ENCODE data around the gene SMC1B. TPM values are rescaled to one million over a fixed set of nuclear protein-coding genes. Genes with fewer than 3 reads are reported as not detected.

SMC1B gene, protein sequence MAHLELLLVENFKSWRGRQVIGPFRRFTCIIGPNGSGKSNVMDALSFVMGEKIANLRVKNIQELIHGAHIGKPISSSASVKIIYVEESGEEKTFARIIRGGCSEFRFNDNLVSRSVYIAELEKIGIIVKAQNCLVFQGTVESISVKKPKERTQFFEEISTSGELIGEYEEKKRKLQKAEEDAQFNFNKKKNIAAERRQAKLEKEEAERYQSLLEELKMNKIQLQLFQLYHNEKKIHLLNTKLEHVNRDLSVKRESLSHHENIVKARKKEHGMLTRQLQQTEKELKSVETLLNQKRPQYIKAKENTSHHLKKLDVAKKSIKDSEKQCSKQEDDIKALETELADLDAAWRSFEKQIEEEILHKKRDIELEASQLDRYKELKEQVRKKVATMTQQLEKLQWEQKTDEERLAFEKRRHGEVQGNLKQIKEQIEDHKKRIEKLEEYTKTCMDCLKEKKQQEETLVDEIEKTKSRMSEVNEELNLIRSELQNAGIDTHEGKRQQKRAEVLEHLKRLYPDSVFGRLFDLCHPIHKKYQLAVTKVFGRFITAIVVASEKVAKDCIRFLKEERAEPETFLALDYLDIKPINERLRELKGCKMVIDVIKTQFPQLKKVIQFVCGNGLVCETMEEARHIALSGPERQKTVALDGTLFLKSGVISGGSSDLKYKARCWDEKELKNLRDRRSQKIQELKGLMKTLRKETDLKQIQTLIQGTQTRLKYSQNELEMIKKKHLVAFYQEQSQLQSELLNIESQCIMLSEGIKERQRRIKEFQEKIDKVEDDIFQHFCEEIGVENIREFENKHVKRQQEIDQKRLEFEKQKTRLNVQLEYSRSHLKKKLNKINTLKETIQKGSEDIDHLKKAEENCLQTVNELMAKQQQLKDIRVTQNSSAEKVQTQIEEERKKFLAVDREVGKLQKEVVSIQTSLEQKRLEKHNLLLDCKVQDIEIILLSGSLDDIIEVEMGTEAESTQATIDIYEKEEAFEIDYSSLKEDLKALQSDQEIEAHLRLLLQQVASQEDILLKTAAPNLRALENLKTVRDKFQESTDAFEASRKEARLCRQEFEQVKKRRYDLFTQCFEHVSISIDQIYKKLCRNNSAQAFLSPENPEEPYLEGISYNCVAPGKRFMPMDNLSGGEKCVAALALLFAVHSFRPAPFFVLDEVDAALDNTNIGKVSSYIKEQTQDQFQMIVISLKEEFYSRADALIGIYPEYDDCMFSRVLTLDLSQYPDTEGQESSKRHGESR
- total RNA-seq (under 1 TPM in 1 of 7 donors, not detected in 6; 0.10 TPM), polyA plus RNA-seq (under 1 TPM in 2 of 3 donors, not detected in 1; 0.06 to 0.12 TPM)
- long read RNA-seq, donor 1, result 0 reads
- long read RNA-seq, donor 2, result 0 reads

DNA sequence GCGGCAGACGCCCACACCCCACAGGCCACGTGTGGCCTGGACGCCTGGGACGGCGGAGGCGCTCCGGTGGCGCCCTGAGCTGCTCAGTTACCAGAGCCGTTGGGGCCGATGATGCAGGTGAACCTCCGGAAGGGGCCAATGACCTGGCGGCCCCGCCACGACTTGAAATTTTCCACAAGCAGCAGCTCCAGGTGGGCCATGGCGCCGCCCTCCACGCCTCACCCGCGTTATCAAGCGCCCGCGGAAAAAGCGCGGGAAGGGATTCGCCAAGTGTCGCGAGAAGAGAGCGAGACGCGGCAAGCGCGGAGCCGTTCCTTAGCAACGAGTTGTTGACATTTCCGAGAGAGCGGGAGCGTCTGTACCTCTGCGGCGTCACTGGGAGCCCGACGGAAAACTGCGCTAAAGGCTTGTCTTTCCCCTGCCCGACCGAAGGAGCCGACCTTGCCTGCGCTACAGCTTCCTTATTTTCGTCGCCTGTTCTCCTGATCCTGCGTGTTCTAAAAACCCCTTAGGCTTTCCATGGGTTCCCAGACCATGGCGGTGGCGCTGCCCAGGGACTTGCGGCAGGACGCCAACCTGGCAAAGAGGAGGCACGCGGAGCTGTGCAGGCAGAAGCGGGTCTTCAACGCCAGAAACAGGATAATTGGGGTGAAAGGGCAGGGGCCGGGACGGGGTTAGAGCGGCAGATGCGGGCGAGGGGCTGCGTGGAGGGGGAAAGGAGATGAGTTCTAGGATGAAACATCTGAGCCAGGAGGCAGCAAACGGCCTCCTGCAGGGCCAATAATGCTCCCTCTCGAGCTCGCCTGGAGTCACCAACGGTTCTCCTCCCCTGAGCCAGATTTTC lies at the start of gene SMC1B, which contains the start of gene RIBC2:
TSS of gene SMC1B (minus strand) at position 232 of the 844 bp plus-strand sequence. CDS start at position 200, 32 bp downstream.
TSS of gene RIBC2 (plus strand) at position 326 of the 844 bp plus-strand sequence. CDS start at position 520, 194 bp downstream.
- Histone ChIP-seq H3K4me1 (peaks cover 5 to 18% (median 15%) of the 10 kb centered on the region in 6 donors), H3K27me3 (replicated peaks in 1 of 7) (peaks cover 0 to 29% (median 0%) of the 10 kb centered on the region in 7 donors), H3K9me3 (no peaks in the 10 kb centered on the region), H3K36me3 (no peaks in the 10 kb centered on the region), H3K4me3 (peak within 1 kb of the TSS; percentile 20 to 69 (median 43)), H3K27ac (no peak within 1 kb of the TSS)
- 7 to 16% (median 11%) methylated on average over 38 to 68 of the region's 68 CpGs for WGBS, 5 donors
- DNase-seq, result peak; percentile 88
- TF ChIP-seq POLR2A (IDR thresholded peaks at IDR 0.05), result no peak
- TF ChIP-seq, protein P1, sequence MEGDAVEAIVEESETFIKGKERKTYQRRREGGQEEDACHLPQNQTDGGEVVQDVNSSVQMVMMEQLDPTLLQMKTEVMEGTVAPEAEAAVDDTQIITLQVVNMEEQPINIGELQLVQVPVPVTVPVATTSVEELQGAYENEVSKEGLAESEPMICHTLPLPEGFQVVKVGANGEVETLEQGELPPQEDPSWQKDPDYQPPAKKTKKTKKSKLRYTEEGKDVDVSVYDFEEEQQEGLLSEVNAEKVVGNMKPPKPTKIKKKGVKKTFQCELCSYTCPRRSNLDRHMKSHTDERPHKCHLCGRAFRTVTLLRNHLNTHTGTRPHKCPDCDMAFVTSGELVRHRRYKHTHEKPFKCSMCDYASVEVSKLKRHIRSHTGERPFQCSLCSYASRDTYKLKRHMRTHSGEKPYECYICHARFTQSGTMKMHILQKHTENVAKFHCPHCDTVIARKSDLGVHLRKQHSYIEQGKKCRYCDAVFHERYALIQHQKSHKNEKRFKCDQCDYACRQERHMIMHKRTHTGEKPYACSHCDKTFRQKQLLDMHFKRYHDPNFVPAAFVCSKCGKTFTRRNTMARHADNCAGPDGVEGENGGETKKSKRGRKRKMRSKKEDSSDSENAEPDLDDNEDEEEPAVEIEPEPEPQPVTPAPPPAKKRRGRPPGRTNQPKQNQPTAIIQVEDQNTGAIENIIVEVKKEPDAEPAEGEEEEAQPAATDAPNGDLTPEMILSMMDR (IDR thresholded peaks at IDR 0.05 in 8 of 11, conservative IDR thresholded peaks at IDR 0.05 in 3 of 11), result peak in 1 of 11 experiments; percentile 7
- peak in 2 of 3 donors; percentile 34 to 53 for TF ChIP-seq POLR2AphosphoS5 (IDR thresholded peaks at IDR 0.05)
- intact Hi-C loops (cut with DNase I; ENCODE audit: low total_unique reads), result no loop called here

DNA sequence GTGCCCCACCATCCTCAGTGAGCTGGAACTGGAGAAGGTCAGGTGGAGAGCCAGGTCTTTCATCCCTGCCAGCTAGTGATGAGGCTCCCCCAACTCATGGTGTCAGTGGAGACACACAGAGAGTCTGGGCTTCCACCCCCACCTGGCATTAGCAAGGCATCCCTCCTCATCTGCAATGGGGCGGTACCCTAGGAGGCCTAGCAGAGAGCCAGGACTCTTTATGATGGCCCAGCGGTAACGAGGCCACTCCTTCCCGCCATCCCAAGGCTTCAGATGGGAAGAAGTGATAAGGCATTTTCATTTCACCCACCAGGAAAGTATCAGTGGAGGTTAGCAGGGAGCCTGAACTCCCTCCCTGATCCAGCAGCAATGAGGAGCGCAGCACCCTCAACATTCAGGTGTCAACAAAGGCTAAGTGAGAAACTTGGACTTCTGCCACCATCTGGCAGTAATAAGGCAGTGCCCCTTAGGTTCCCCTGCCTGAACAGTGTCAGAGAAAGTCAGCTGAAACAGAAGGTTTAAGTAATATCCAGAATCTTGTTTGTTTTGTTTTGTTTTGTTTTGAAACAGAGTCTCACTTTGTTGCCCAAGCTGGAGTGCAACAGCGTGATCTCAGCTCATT lies 48.7 kb upstream of the SMC1B start:
- Histone ChIP-seq H3K27ac (no peak overlapping the region), H3K4me1 (no peaks in the 10 kb centered on the region), H3K9me3 (peaks cover 0 to 14% (median 8%) of the 10 kb centered on the region in 8 donors), H3K27me3 (replicated peaks in 1 of 7) (peaks cover 0 to 11% (median 0%) of the 10 kb centered on the region in 7 donors), H3K4me3 (no peak overlapping the region), H3K36me3 (no peaks in the 10 kb centered on the region)
- no peak for DNase-seq
- WGBS, 5 donors, result 86 to 95% (median 90%) methylated on average over 6 of the region's 6 CpGs
- TF ChIP-seq, protein P1 (IDR thresholded peaks at IDR 0.05 in 8 of 11, conservative IDR thresholded peaks at IDR 0.05 in 3 of 11), result no peak
- TF ChIP-seq POLR2A (IDR thresholded peaks at IDR 0.05) (no peak), POLR2AphosphoS5 (IDR thresholded peaks at IDR 0.05) (no peak)
- intact Hi-C loops (cut with DNase I; ENCODE audit: low total_unique reads), result no loop called here

Data from spleen (tissue), 13 donors.